A673 (cell line): ENCODE data around the gene ADGRF4.

ENCODE experiments used
- CTCF ChIP-seq: fragments of 300-800, 200-600 bp; sonication (generic); conservative IDR thresholded peaks from 2 replicates; pipeline ENCODE4 v1.5.1; 2017; ENCODE audit warnings: low read depth, mild to moderate bottlenecking, antibody characterized with exemption, low read length, moderate library complexity, mixed read lengths
- EZH2 ChIP-seq: fragments of 200-600 bp; sonication (generic); IDR thresholded peaks from 2 replicates; pipeline ENCODE4 v1.6.1; 2017; ENCODE audit warnings: borderline replicate concordance, low read depth, mild to moderate bottlenecking, mixed read lengths, antibody characterized with exemption, low read length; ENCODE audit not compliant: poor library complexity, severe bottlenecking

GRCh38 chr6:47651505-47651944 lies 46.9 kb upstream of the ADGRF4 start:
- no peak for TF ChIP-seq EZH2
- no peak for TF ChIP-seq CTCF
